GM12891 (cell line): ENCODE data around the gene IST1.

Experiments used
- POLR2A ChIP-seq: IDR thresholded peaks from 2 replicates; pipeline ENCODE4 v1.6.1; 2011; ENCODE audit warnings: low read depth, low read length, control low read depth
- POLR2AphosphoS5 ChIP-seq: IDR thresholded peaks from 2 replicates; pipeline ENCODE4 v1.6.1; 2011; ENCODE audit warnings: low read depth, low read length, control low read depth

GRCh38 chr16:71852561-71852960, 42.8 kb upstream of the IST1 start:
- TF ChIP-seq POLR2A (no peak), POLR2AphosphoS5 (no peak)
